ENCODE measurements around the gene UCP3. TPM values are rescaled to one million over a fixed set of nuclear protein-coding genes. Genes with fewer than 3 reads are reported as not detected.
"Not testable (repeated sequence)": the region's sequence is repeated elsewhere in the genome, so short reads cannot be mapped to it uniquely, and the experiment has no call there.

The UCP3 gene
- total RNA-seq, 1 donor from 2014 or later: 2.0 TPM

GRCh38 chr11:73988227-73988626 lies 20.7 kb downstream of the UCP3 start:
- Mint-ChIP-seq H3K4me1 (ENCODE audit: low read depth, unreplicated experiment) (no peaks in the 10 kb centered on the region), H3K27ac (ENCODE audit: unreplicated experiment) (no peak overlapping the region), H3K9me3 (ENCODE audit: unreplicated experiment) (no peaks in the 10 kb centered on the region), H3K36me3 (ENCODE audit: low read depth, unreplicated experiment) (no peaks in the 10 kb centered on the region), H3K27me3 (ENCODE audit: low read depth, unreplicated experiment) (peaks cover 9% of the 10 kb centered on the region), H3K4me3 (ENCODE audit: unreplicated experiment) (no peak overlapping the region)
- FAIRE-seq: no peak
- Histone ChIP-seq H3K9ac (ENCODE audit: low read length) (no peak overlapping the region), H3K4me3 (ENCODE audit: insufficient read depth, low read depth, low read length) (no peak overlapping the region), H3K27me3 (ENCODE audit: insufficient read depth, low read length) (no peaks in the 10 kb centered on the region), H3K4me2 (ENCODE audit: low read length) (no peak overlapping the region), H3K4me1 (ENCODE audit: insufficient read depth, low read length) (peaks cover 6% of the 10 kb centered on the region), H3K9me3 (ENCODE audit: insufficient read depth, low read depth, low read length) (no peaks in the 10 kb centered on the region), H4K20me1 (ENCODE audit: insufficient read depth, low read length) (no peaks in the 10 kb centered on the region), H2AFZ (ENCODE audit: low read depth, low read length) (no peak overlapping the region), H3K36me3 (ENCODE audit: insufficient read depth, low read length) (no peaks in the 10 kb centered on the region), H3K79me2 (ENCODE audit: insufficient read depth, low read length) (no peaks in the 10 kb centered on the region), H3K27ac (ENCODE audit: low read depth, low read length) (no peak overlapping the region)
- no peak for DNase-seq (ENCODE audit: low read depth)
- TF ChIP-seq EZH2 (IDR thresholded peaks at IDR 0.05; ENCODE audit: insufficient read depth, low read length) (no peak), CTCF (IDR thresholded peaks at IDR 0.05; ENCODE audit: insufficient read depth, low read depth, low read length) (no peak)

GRCh38 chr11:73985661-73986060 lies 23.2 kb downstream of the UCP3 start:
- H3K9me3 ChIP-seq (ENCODE audit: insufficient read depth, low read depth, low read length); H3K36me3 ChIP-seq (ENCODE audit: insufficient read depth, low read length); H3K27me3 ChIP-seq (ENCODE audit: insufficient read depth, low read length); FAIRE-seq; H3K27me3 Mint-ChIP-seq (ENCODE audit: low read depth, unreplicated experiment); H3K9ac ChIP-seq (ENCODE audit: low read length); H3K4me3 Mint-ChIP-seq (ENCODE audit: unreplicated experiment); H3K4me3 ChIP-seq (ENCODE audit: insufficient read depth, low read depth, low read length); H3K4me2 ChIP-seq (ENCODE audit: low read length); DNase-seq (ENCODE audit: low read depth); H3K36me3 Mint-ChIP-seq (ENCODE audit: low read depth, unreplicated experiment); H3K9me3 Mint-ChIP-seq (ENCODE audit: unreplicated experiment); H2AFZ ChIP-seq (ENCODE audit: low read depth, low read length); H3K27ac ChIP-seq (ENCODE audit: low read depth, low read length); H4K20me1 ChIP-seq (ENCODE audit: insufficient read depth, low read length); H3K27ac Mint-ChIP-seq (ENCODE audit: unreplicated experiment); H3K79me2 ChIP-seq (ENCODE audit: insufficient read depth, low read length): not testable (repeated sequence)
- H3K4me1 ChIP-seq (ENCODE audit: insufficient read depth, low read length): peaks cover 12% of the 10 kb centered on the region
- peaks cover 11% of the 10 kb centered on the region for H3K4me1 Mint-ChIP-seq (ENCODE audit: low read depth, unreplicated experiment)

- H3K79me2 ChIP-seq (ENCODE audit: insufficient read depth, low read length): no peaks in the 10 kb centered on the region
- Mint-ChIP-seq H3K4me1 (ENCODE audit: low read depth, unreplicated experiment) (peaks cover 20% of the 10 kb centered on the region), H3K4me3 (ENCODE audit: unreplicated experiment) (peak overlapping the region; percentile 89), H3K27ac (ENCODE audit: unreplicated experiment) (no peak overlapping the region), H3K36me3 (ENCODE audit: low read depth, unreplicated experiment) (peaks cover 9% of the 10 kb centered on the region), H3K9me3 (ENCODE audit: unreplicated experiment) (no peaks in the 10 kb centered on the region), H3K27me3 (ENCODE audit: low read depth, unreplicated experiment) (no peaks in the 10 kb centered on the region)
- peak overlapping the region; percentile 98 for H2AFZ ChIP-seq (ENCODE audit: low read depth, low read length)
- H3K9ac ChIP-seq (ENCODE audit: low read length): peak overlapping the region; percentile 83
- H3K4me3 ChIP-seq (ENCODE audit: insufficient read depth, low read depth, low read length): peak overlapping the region; percentile 78
- H3K4me2 ChIP-seq (ENCODE audit: low read length): peak overlapping the region; percentile 97
- FAIRE-seq: no peak
- H3K27ac ChIP-seq (ENCODE audit: low read depth, low read length): peak overlapping the region; percentile 6
- no peaks in the 10 kb centered on the region for H3K9me3 ChIP-seq (ENCODE audit: insufficient read depth, low read depth, low read length)
- peaks cover 4% of the 10 kb centered on the region for H4K20me1 ChIP-seq (ENCODE audit: insufficient read depth, low read length)
- no peaks in the 10 kb centered on the region for H3K27me3 ChIP-seq (ENCODE audit: insufficient read depth, low read length)
- TF ChIP-seq EZH2 (IDR thresholded peaks at IDR 0.05; ENCODE audit: insufficient read depth, low read length): no peak
- no peak for TF ChIP-seq CTCF (IDR thresholded peaks at IDR 0.05; ENCODE audit: insufficient read depth, low read depth, low read length)
- DNase-seq (ENCODE audit: low read depth): no peak
- H3K4me1 ChIP-seq (ENCODE audit: insufficient read depth, low read length): peaks cover 12% of the 10 kb centered on the region
- H3K36me3 ChIP-seq (ENCODE audit: insufficient read depth, low read length): no peaks in the 10 kb centered on the region
These were observed 24.9 kb downstream of the UCP3 start for GRCh38 chr11:73983741-73984538.
